ENCODE data around the gene DCP1A. TPM values are rescaled to one million over a fixed set of nuclear protein-coding genes. Genes with fewer than 3 reads are reported as not detected.
A peak's percentile ranks its signal among the peaks of the same experiment; 100 is the strongest.
"Not testable (repeated sequence)": the region's sequence is repeated elsewhere in the genome, so short reads cannot be mapped to it uniquely, and the experiment has no call there.

Gene DCP1A
- total and polyA plus RNA-seq, 2 experiments from 2014 or later, result 20.4 to 34.5 TPM

- no peaks in the 10 kb centered on the region for H3K36me3 ChIP-seq (replicated peaks; ENCODE audit: insufficient read depth, low read depth)
- H3K4me1 ChIP-seq (ENCODE audit: insufficient read depth), result no peaks in the 10 kb centered on the region
- no peak overlapping the region for H3K27ac ChIP-seq
- H3K4me2 ChIP-seq, result no peak overlapping the region
- H3K9me3 ChIP-seq (ENCODE audit: low read depth), result no peaks in the 10 kb centered on the region
- no peak for DNase-seq (ENCODE audit: low spot score)
- H2AFZ ChIP-seq, result no peak overlapping the region
- H3K9me2 ChIP-seq (replicated peaks; ENCODE audit: insufficient read depth), result no peaks in the 10 kb centered on the region
- H3K4me3 ChIP-seq, result no peak overlapping the region
- no peaks in the 10 kb centered on the region for H3K79me2 ChIP-seq
- no peaks in the 10 kb centered on the region for H3K27me3 ChIP-seq
- H4K20me1 ChIP-seq (ENCODE audit: insufficient read depth, poor library complexity, severe bottlenecking), result no peaks in the 10 kb centered on the region
- TF ChIP-seq EZH2 (IDR thresholded peaks at IDR 0.05; ENCODE audit: borderline replicate concordance) (no peak), EZH2phosphoT487 (IDR thresholded peaks at IDR 0.05; ENCODE audit: low read depth, severe bottlenecking, unreplicated experiment) (no peak), CTCF (IDR thresholded peaks at IDR 0.05; ENCODE audit: poor library complexity) (no peak)
- WGBS (ENCODE audit: low lambda C conversion rate, missing lambda C conversion rate), result 82% methylated on average over 3 of the region's 3 CpGs
Observed at GRCh38 chr3:53303957-53304356, 43.4 kb downstream of the DCP1A start.

GRCh38 chr3:53303549-53303948, 43.8 kb downstream of the DCP1A start:
- no peak overlapping the region for H2AFZ ChIP-seq
- no peak overlapping the region for H3K4me3 ChIP-seq
- no peaks in the 10 kb centered on the region for H3K79me2 ChIP-seq
- no peaks in the 10 kb centered on the region for H3K9me2 ChIP-seq (replicated peaks; ENCODE audit: insufficient read depth)
- no peak for TF ChIP-seq CTCF (IDR thresholded peaks at IDR 0.05; ENCODE audit: poor library complexity)
- no peak for TF ChIP-seq EZH2phosphoT487 (IDR thresholded peaks at IDR 0.05; ENCODE audit: low read depth, severe bottlenecking, unreplicated experiment)
- TF ChIP-seq EZH2 (IDR thresholded peaks at IDR 0.05; ENCODE audit: borderline replicate concordance), result no peak
- H3K4me2 ChIP-seq, result no peak overlapping the region
- DNase-seq (ENCODE audit: low spot score), result no peak
- no peaks in the 10 kb centered on the region for H4K20me1 ChIP-seq (ENCODE audit: insufficient read depth, poor library complexity, severe bottlenecking)
- no peaks in the 10 kb centered on the region for H3K9me3 ChIP-seq (ENCODE audit: low read depth)
- 89% methylated on average over 3 of the region's 3 CpGs for WGBS (ENCODE audit: low lambda C conversion rate, missing lambda C conversion rate)
- H3K4me1 ChIP-seq (ENCODE audit: insufficient read depth), result no peaks in the 10 kb centered on the region
- H3K27ac ChIP-seq, result no peak overlapping the region
- H3K36me3 ChIP-seq (replicated peaks; ENCODE audit: insufficient read depth, low read depth), result no peaks in the 10 kb centered on the region
- no peaks in the 10 kb centered on the region for H3K27me3 ChIP-seq

- H3K27ac ChIP-seq, result no peak overlapping the region
- H3K79me2 ChIP-seq, result no peaks in the 10 kb centered on the region
- no peaks in the 10 kb centered on the region for H3K9me2 ChIP-seq (replicated peaks; ENCODE audit: insufficient read depth)
- no peaks in the 10 kb centered on the region for H3K36me3 ChIP-seq (replicated peaks; ENCODE audit: insufficient read depth, low read depth)
- H3K27me3 ChIP-seq, result no peaks in the 10 kb centered on the region
- 91% methylated on average over 3 of the region's 3 CpGs for WGBS (ENCODE audit: low lambda C conversion rate, missing lambda C conversion rate)
- H3K4me1 ChIP-seq (ENCODE audit: insufficient read depth), result no peaks in the 10 kb centered on the region
- H3K4me2 ChIP-seq, result no peak overlapping the region
- TF ChIP-seq EZH2phosphoT487 (IDR thresholded peaks at IDR 0.05; ENCODE audit: low read depth, severe bottlenecking, unreplicated experiment) (no peak), CTCF (IDR thresholded peaks at IDR 0.05; ENCODE audit: poor library complexity) (no peak), EZH2 (IDR thresholded peaks at IDR 0.05; ENCODE audit: borderline replicate concordance) (no peak)
- H3K9me3 ChIP-seq (ENCODE audit: low read depth), result no peaks in the 10 kb centered on the region
- H4K20me1 ChIP-seq (ENCODE audit: insufficient read depth, poor library complexity, severe bottlenecking), result no peaks in the 10 kb centered on the region
- no peak overlapping the region for H2AFZ ChIP-seq
- DNase-seq (ENCODE audit: low spot score), result no peak
- H3K4me3 ChIP-seq, result no peak overlapping the region
Observed at GRCh38 chr3:53300826-53301225, 46.5 kb downstream of the DCP1A start.

GRCh38 chr3:53299611-53300023, 47.7 kb downstream of the DCP1A start:
- H3K4me1 ChIP-seq (ENCODE audit: insufficient read depth); H2AFZ ChIP-seq; H3K4me3 ChIP-seq; H3K27me3 ChIP-seq; H3K4me2 ChIP-seq; H3K9me3 ChIP-seq (ENCODE audit: low read depth); H3K36me3 ChIP-seq (replicated peaks; ENCODE audit: insufficient read depth, low read depth); H3K27ac ChIP-seq; H4K20me1 ChIP-seq (ENCODE audit: insufficient read depth, poor library complexity, severe bottlenecking); H3K79me2 ChIP-seq; H3K9me2 ChIP-seq (replicated peaks; ENCODE audit: insufficient read depth): not testable (repeated sequence)
- peak; percentile 93 for TF ChIP-seq CTCF (IDR thresholded peaks at IDR 0.05; ENCODE audit: poor library complexity)
- WGBS (ENCODE audit: low lambda C conversion rate, missing lambda C conversion rate), result 45% methylated on average over 5 of the region's 5 CpGs
- peak; percentile 82 for DNase-seq (ENCODE audit: low spot score)
